ENCODE results near the gene NXPH4.

NXPH4 gene

GRCh38 chr12:57183939-57184725 is 32.5 kb upstream of the NXPH4 start:
- no peak for DNase-seq (ENCODE audit: low spot score)

DNA sequence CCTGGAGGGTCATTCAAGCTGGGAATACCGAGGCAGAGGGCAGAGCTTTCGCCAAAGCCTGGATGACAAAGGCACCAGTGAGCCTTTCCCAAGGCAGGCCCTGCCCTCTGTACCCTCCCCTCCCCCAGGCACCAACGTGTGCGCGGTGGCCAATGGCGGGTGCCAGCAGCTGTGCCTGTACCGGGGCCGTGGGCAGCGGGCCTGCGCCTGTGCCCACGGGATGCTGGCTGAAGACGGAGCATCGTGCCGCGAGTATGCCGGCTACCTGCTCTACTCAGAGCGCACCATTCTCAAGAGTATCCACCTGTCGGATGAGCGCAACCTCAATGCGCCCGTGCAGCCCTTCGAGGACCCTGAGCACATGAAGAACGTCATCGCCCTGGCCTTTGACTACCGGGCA is 31.2 kb upstream of the NXPH4 start:
- no peak for DNase-seq (ENCODE audit: low spot score)

DNA sequence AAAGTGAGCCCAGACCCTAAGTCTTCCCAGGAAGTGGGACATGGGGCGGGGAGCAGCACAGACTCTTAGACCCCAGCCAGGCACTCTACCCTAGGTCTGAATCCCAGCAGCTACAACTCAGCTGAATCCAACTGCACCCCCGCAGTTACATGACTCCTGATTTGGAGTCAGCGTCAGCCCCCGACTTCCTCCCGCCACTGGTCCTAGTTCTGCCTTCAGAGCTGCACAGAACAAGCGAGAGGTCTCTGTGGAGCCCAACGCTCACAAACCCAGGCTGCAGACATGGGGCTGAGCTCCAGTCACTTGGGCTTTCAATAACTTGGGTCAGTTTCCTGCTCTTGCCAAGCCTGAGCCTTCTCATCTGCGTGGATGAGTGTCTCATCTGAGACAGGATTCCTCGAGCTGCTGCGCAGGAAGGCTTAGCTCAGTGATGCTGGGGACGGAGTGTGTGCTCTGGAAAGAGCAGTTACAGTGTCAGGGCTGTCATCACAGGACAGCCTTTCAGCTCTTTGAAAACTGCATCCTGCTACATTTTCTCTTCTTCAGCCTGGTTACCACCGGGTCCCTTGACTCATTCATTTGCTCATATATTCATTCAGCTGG is 30.6 kb upstream of the NXPH4 start:
- DNase-seq (ENCODE audit: low spot score) = no peak

DNA sequence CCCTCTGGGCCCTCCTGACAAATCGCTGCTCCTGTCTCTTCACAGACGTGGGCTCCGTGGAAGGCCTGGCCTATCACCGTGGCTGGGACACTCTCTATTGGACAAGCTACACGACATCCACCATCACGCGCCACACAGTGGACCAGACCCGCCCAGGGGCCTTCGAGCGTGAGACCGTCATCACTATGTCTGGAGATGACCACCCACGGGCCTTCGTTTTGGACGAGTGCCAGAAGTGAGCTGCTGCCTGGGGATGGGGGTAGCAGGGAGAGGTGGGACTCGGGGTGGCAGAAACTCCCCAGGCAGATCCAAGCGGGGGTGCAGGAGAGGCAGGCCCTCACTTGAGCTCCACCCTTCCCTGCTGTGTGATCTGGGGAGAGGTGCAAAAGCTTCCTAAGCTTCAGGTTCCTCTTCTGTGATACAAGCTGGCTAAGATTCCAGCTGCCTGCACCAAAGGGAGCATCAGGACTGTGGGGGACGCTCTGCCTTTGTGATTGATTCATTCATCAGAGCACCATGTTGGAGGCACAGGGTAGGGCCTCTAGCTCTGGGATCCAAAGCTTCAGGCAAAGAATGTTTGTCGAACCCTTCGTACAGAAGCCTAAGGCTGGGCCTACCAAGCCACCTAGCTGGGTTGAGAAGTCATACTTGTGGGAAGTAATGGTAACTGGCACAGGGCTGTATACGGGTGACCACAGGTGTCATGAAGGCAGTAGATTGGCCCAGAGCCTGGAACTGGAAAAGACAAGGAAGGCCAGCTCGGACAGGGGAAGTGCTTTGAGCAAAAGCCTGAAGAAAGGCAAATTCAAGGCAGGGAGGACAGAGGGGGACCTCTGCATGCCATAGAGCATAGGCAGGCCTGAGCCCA is 29.1 kb upstream of the NXPH4 start:
- no peak for DNase-seq (ENCODE audit: low spot score)

DNA sequence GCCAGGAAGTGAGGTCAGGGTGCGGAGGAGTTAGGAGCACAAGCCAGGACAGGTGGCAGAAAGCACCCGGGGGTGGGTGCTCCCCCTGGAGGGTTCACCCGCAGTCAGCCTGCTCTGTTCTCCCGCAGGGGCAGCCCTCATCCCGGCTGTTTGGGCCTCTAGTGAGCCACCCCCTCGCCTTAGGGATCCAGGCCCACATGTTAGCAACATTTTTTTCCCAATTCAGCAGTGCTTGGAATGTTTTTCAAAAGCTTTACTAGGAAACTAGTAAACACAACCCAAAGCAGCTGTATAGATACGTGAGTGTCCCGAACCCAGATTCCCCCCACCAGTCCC is 28.5 kb upstream of the NXPH4 start:
- no peak for DNase-seq (ENCODE audit: low spot score)

GRCh38 chr12:57190037-57190436 is 26.6 kb upstream of the NXPH4 start:
- no peak for DNase-seq (ENCODE audit: low spot score)

DNA sequence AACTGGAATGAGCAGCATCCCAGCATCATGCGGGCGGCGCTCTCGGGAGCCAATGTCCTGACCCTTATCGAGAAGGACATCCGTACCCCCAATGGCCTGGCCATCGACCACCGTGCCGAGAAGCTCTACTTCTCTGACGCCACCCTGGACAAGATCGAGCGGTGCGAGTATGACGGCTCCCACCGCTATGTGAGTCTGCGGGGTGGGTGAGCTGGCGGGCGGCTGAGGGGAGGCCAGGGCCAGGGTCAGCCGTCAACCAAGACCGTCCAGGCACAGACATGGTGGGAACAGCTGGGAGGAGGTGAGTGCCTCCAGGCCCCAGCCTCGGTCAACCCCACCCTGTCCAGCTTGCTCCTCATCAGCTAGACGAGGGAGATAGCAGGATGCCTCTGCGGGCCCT is 25.8 kb upstream of the NXPH4 start:
- no peak for DNase-seq (ENCODE audit: low spot score)

DNA sequence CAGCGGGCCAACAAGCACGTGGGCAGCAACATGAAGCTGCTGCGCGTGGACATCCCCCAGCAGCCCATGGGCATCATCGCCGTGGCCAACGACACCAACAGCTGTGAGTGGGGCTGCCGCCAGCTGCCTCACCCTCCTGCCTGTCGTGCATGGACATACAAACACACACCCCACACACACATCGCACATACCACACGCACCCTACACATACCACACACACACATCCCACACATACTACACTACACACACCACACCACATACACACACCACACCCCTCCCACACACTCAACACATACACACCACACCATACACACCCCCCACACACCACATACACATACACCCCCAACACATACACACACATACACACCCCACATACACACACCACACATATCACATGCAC is 25.2 kb upstream of the NXPH4 start:
- no peak for DNase-seq (ENCODE audit: low spot score)

DNA sequence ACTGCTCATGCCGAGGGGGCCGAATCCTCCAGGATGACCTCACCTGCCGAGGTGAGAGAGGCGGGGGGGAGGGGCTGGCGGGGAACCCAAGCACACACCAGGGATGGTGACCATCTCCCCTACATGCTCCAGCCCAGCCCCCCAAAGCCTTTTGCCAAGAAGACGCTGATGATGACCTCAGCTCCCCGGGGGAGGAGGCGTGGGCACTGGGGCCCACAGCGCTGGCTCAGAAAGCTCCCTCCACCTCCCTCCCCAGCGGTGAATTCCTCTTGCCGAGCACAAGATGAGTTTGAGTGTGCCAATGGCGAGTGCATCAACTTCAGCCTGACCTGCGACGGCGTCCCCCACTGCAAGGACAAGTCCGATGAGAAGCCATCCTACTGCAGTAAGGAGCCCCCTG is 23.7 kb upstream of the NXPH4 start:
- DNase-seq (ENCODE audit: low spot score) = no peak

GRCh38 chr12:57193706-57194245 is 22.8 kb upstream of the NXPH4 start:
- DNase-seq (ENCODE audit: low spot score) = no peak

- no peak for DNase-seq (ENCODE audit: low spot score)
These were observed 22.3 kb upstream of the NXPH4 start for GRCh38 chr12:57194253-57194652.

DNA sequence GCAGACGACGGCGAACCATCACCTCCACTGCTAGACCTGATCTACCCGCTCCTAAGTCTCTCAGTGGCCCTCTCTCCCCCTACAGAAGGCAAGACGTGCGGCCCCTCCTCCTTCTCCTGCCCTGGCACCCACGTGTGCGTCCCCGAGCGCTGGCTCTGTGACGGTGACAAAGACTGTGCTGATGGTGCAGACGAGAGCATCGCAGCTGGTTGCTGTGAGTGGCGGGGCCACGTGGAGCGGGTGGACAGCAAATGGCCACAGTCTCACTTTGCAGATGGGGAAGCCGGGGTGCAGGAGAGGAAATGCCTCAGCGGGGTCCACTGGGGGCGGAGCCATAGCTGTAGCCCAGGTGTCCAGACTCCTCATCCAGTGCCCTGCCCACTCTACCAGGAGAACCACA is 21.4 kb upstream of the NXPH4 start:
- no peak for DNase-seq (ENCODE audit: low spot score)

- no peak for DNase-seq (ENCODE audit: low spot score)
These were observed 20.8 kb upstream of the NXPH4 start for GRCh38 chr12:57195611-57196371.

DNA sequence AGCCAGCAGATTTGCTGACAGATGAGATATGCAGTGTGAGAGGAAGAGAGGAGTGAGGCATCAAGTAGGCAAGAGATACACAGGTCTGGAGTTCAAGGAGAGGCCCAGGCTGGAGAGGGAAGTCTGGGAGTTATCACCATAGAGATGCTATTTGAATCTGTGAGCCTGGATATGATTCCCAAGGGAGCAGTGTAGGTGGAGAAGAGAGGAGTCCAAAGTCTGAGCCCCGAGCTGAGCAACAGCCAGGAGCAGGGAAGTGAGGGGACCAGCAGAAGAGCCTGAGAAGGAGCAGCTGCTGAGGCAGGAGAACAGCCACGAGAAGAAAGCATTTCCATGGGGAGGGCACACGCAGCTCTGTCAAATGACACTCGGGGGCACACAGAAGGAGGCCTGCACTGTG is 20.2 kb upstream of the NXPH4 start:
- DNase-seq (ENCODE audit: low spot score) = no peak

GRCh38 chr12:57196956-57197355 is 19.6 kb upstream of the NXPH4 start:
- no peak for DNase-seq (ENCODE audit: low spot score)

- DNase-seq (ENCODE audit: low spot score) = no peak
These were observed 18.3 kb upstream of the NXPH4 start for GRCh38 chr12:57198329-57198728.

GRCh38 chr12:57199191-57199590 is 17.4 kb upstream of the NXPH4 start:
- DNase-seq (ENCODE audit: low spot score) = no peak

- no peak for DNase-seq (ENCODE audit: low spot score)
These were observed 16.1 kb upstream of the NXPH4 start for GRCh38 chr12:57200497-57200896.

DNA sequence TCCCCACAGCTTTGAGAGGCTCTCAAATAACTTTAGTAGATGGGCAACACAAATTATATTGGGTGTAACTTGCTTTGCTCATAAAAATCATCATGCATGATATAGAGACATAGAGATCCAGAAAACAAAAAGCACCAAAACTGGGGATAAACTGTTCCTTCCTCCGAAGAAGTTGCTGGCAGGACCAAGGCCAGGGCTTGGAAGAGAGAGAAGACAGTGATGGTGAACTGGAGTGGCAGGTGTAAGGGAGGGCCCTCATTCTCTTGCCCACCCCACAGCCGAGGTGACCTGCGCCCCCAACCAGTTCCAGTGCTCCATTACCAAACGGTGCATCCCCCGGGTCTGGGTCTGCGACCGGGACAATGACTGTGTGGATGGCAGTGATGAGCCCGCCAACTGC is 15.4 kb upstream of the NXPH4 start:
- DNase-seq (ENCODE audit: low spot score) = no peak

GRCh38 chr12:57201631-57202030 is 15.0 kb upstream of the NXPH4 start:
- DNase-seq (ENCODE audit: low spot score) = no peak

- no peak for DNase-seq (ENCODE audit: low spot score)
These were observed 14.3 kb upstream of the NXPH4 start for GRCh38 chr12:57202321-57202720.

DNA sequence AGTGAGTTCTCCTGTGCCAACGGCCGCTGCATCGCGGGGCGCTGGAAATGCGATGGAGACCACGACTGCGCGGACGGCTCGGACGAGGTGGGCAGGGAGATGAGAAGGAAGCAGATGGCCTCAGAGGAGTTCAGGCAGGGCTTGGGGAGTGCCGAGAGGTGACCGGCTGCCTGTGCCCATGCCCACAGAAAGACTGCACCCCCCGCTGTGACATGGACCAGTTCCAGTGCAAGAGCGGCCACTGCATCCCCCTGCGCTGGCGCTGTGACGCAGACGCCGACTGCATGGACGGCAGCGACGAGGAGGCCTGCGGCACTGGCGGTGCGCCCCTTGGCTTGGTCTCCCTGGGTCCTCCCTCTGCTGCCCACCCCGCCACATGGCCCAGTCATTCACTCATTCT is 13.4 kb upstream of the NXPH4 start:
- DNase-seq (ENCODE audit: low spot score) = no peak

Data from activated CD4-positive, alpha-beta T cell treated with anti-CD3 and anti-CD28 coated beads, Interleukin-2, Interleukin-4, amounts not matched to agents 100 ng/mL and 50 ng/mL, durations not matched to agents 16 hours and 8 hours (primary cell).